Measurements from ENCODE around the gene PARVA. TPM values are rescaled to one million over a fixed set of nuclear protein-coding genes. Genes with fewer than 3 reads are reported as not detected.

The PARVA gene
- total and polyA plus RNA-seq, 2 of the 8 experiments (the other 6 are each of a cell fraction or from before 2014, with no cell fraction given): 3.1 to 13.5 TPM

GRCh38 chr11:12556788-12557384, 179.5 kb downstream of the PARVA start:
- WGBS, 2 experiments (ENCODE audit: extremely low coverage in 1 of 2, insufficient coverage in 1 of 2, insufficient read length in 1 of 2, insufficient replicate concordance in 2 of 2, low coverage in 1 of 2, low lambda C conversion rate in 2 of 2, missing lambda C conversion rate in 1 of 2): 54% methylated on average over 6 of the region's 6 CpGs; no CpG with 5 or more reads in 1 of the 2 experiments
- Histone ChIP-seq H3K9ac (replicated peaks in 1 of 4; ENCODE audit: extremely low read depth in 1 of 4, low read depth in 3 of 4, low read length in 3 of 4) (no peak overlapping the region), H2BK120ac (replicated peaks; ENCODE audit: low read depth, low read length) (no peak overlapping the region), H3K23me2 (ENCODE audit: low read depth, low read length) (no peaks in the 10 kb centered on the region), H3K4me3 (ENCODE audit: extremely low read depth in 1 of 4, insufficient read depth in 2 of 4, low read depth in 3 of 4, low read length in 4 of 4) (no peak overlapping the region; a peak in 1 of 8 replicates), H3K4me2 (ENCODE audit: insufficient read depth in 1 of 2, low read depth in 2 of 2, low read length in 2 of 2) (peak overlapping the region; percentile 28 to 37; a peak in 2 of 4 replicates), H3K56ac (replicated peaks; ENCODE audit: insufficient read length, low read depth, low read length) (no peak overlapping the region), H4K20me1 (replicated peaks in 1 of 2; ENCODE audit: control insufficient read depth in 1 of 2, insufficient read depth in 2 of 2, low read length in 2 of 2) (no peaks in the 10 kb centered on the region), H3K79me1 (ENCODE audit: low read depth, low read length) (no peaks in the 10 kb centered on the region), H3K79me2 (ENCODE audit: control insufficient read depth in 1 of 2, insufficient read depth in 2 of 2, low read length in 2 of 2) (no peaks in the 10 kb centered on the region), H3K9me3 (ENCODE audit: insufficient read depth in 2 of 2, low read depth in 1 of 2, low read length in 1 of 2) (no peaks in the 10 kb centered on the region), H4K5ac (ENCODE audit: insufficient read length, low read depth, low read length) (no peak overlapping the region), H3K23ac (ENCODE audit: insufficient read length) (no peak overlapping the region), H3K4ac (replicated peaks; ENCODE audit: insufficient read length, low read depth, low read length) (no peak overlapping the region), H2AFZ (ENCODE audit: low read length) (no peak overlapping the region), H2BK12ac (ENCODE audit: low read depth, low read length) (peak overlapping the region; percentile 75), H3K18ac (ENCODE audit: extremely low read depth, low read length) (peak overlapping the region; percentile 52), H4K91ac (replicated peaks; ENCODE audit: insufficient read length, low read length) (no peak overlapping the region), H2BK15ac (ENCODE audit: low read length) (no peak overlapping the region; the same call in 1 of the 2 replicates), H3K27me3 (replicated peaks in 1 of 4; ENCODE audit: control insufficient read depth in 3 of 4, extremely low read depth in 1 of 4, insufficient read depth in 3 of 4, low read length in 3 of 4) (peaks cover 0 to 1% (median 0%) of the 10 kb centered on the region in 4 experiments; a peak in 1 of 7 replicates), H3K4me1 (replicated peaks in 1 of 4; ENCODE audit: control insufficient read depth in 3 of 4, insufficient read depth in 4 of 4, low read length in 3 of 4) (peaks cover 0 to 18% (median 5%) of the 10 kb centered on the region in 4 experiments; a peak in 4 of 7 replicates), H2AK5ac (ENCODE audit: low read depth, low read length) (no peak overlapping the region), H3K27ac (ENCODE audit: low read depth, low read length) (no peak overlapping the region), H4K8ac (ENCODE audit: extremely low read depth, insufficient read depth, low read length) (no peak overlapping the region), H2BK20ac (ENCODE audit: low read length) (peak overlapping the region; percentile 38; the same call in 1 of the 2 replicates), H3K14ac (ENCODE audit: insufficient read length) (no peak overlapping the region), H3K36me3 (ENCODE audit: control insufficient read depth in 2 of 4, insufficient read depth in 4 of 4, low read length in 3 of 4) (no peaks in the 10 kb centered on the region), H2BK5ac (ENCODE audit: low read depth, low read length) (no peak overlapping the region)
- DNase-seq (ENCODE audit: low read depth in 1 of 2, low spot score in 2 of 2) (peak; percentile 49 to 51), FAIRE-seq (peak; percentile 97)
- POLR2A ChIA-PET (ENCODE audit: partially characterized antibody): interaction anchor here (1.2 to 1.8 kb wide), 2 partner anchors 10 to 11 kb away, joined by 3 to 4 read pairs; no protein-coding TSS in a partner anchor
- CTCF ChIA-PET (ENCODE audit: partially characterized antibody): interaction anchor here (0.8 to 2.4 kb wide), 13 partner anchors 10 to 342 kb away, joined by 3 to 12 read pairs (median 4); no protein-coding TSS in a partner anchor
- no peak for TF ChIP-seq SIX5 (IDR thresholded peaks at IDR 0.05; ENCODE audit: low read depth, low read length)
- TF ChIP-seq KDM5A (IDR thresholded peaks at IDR 0.05; ENCODE audit: low read length): no peak
- TF ChIP-seq YY1 (IDR thresholded peaks at IDR 0.05; ENCODE audit: low read depth, low read length): 0 out of 2 replicates have a peak, but pooled peaks have one; percentile 45
- TF ChIP-seq TAF7 (optimal IDR thresholded peaks at IDR 0.05; ENCODE audit: borderline replicate concordance, low read depth, low read length): no peak
- no peak for TF ChIP-seq BCL11A (IDR thresholded peaks at IDR 0.05; ENCODE audit: low read depth in 2 of 2, low read length in 2 of 2)
- TF ChIP-seq TEAD4 (IDR thresholded peaks at IDR 0.05; ENCODE audit: low read depth, low read length): peak; percentile 93
- peak in 1 of 2 experiments; percentile 1; a peak in 2 of 4 replicates for TF ChIP-seq RAD21 (IDR thresholded peaks at IDR 0.05 in 1 of 2, conservative IDR thresholded peaks at IDR 0.05 in 1 of 2; ENCODE audit: low read depth in 2 of 2, low read length in 2 of 2)
- TF ChIP-seq TCF12 (IDR thresholded peaks at IDR 0.05; ENCODE audit: low read depth, low read length): no peak
- TF ChIP-seq BRCA1 (IDR thresholded peaks at IDR 0.05; ENCODE audit: low read depth, low read length): no peak
- no peak for TF ChIP-seq CHD1 (IDR thresholded peaks at IDR 0.05; ENCODE audit: low read depth, low read length)
- TF ChIP-seq EZH2 (IDR thresholded peaks at IDR 0.05; ENCODE audit: low read depth, low read length, severe bottlenecking): no peak
- peak; percentile 50; the same call in 1 of the 2 replicates for TF ChIP-seq EGR1 (IDR thresholded peaks at IDR 0.05; ENCODE audit: borderline replicate concordance, low read depth, low read length)
- TF ChIP-seq GTF2F1 (IDR thresholded peaks at IDR 0.05; ENCODE audit: borderline replicate concordance, low read depth, low read length): no peak

All from H1 (cell line).